ENCODE data around the gene SLC38A3. TPM values are rescaled to one million over a fixed set of nuclear protein-coding genes. Genes with fewer than 3 reads are reported as not detected.

The SLC38A3 gene
- total RNA-seq, 4 donors from 2014 or later: not detected

DNA sequence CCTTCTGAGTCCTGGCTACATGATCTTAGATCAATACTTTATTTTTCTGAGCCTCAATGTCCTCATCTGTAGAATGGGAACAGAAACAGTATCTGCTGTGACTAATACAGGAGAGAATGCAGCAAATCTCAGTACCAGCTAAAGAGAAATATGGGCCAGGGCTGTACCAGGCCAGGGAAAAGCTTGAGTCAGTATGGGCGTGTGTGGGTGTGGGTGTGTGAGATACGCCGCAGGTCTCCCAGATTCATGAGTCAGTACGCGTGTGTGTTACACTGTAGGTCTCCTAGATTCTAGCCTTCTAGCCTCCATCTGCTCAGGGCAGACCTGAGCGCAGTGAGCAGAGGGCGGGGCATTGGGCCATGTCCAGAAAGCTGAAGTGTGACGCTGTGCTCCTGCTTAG is 46.1 kb downstream of the SLC38A3 start:
- TF ChIP-seq, protein P1, sequence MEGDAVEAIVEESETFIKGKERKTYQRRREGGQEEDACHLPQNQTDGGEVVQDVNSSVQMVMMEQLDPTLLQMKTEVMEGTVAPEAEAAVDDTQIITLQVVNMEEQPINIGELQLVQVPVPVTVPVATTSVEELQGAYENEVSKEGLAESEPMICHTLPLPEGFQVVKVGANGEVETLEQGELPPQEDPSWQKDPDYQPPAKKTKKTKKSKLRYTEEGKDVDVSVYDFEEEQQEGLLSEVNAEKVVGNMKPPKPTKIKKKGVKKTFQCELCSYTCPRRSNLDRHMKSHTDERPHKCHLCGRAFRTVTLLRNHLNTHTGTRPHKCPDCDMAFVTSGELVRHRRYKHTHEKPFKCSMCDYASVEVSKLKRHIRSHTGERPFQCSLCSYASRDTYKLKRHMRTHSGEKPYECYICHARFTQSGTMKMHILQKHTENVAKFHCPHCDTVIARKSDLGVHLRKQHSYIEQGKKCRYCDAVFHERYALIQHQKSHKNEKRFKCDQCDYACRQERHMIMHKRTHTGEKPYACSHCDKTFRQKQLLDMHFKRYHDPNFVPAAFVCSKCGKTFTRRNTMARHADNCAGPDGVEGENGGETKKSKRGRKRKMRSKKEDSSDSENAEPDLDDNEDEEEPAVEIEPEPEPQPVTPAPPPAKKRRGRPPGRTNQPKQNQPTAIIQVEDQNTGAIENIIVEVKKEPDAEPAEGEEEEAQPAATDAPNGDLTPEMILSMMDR (IDR thresholded peaks at IDR 0.05; ENCODE audit: low read depth): no peak

DNA sequence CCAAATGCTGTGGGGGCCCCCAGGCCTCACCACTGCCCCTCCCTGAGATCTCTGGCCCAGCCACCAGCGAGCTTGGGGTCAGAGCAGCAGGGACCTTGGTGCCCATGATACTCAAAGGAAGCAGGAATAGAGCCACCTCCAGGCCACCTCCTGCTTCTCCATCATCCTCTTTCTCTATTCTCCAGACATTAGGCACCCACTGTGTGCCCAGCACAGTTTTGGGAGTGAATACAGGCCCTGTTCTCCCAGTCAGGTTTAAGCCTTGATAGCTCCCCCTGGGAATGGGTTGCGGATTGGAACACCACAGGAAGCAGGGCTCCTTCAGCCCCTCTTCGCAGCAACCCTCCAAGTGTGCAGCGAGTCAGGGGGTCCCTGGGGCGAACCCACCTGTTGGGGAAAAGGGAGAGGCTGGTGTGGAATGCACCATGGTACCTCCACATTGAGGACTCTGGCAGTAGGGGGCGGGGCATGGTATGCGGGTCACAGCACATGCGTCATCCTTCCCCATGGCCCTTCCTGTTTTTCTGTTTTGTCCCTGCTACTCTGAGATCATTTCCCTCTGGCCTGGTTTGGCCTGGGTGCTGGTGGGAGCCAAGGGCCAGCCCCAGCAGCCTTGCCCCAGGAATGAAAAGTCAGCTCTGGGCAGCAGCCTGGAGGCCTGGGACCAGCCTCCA is 49.6 kb downstream of the SLC38A3 start:
- TF ChIP-seq, protein P1 (IDR thresholded peaks at IDR 0.05; ENCODE audit: low read depth): no peak

DNA sequence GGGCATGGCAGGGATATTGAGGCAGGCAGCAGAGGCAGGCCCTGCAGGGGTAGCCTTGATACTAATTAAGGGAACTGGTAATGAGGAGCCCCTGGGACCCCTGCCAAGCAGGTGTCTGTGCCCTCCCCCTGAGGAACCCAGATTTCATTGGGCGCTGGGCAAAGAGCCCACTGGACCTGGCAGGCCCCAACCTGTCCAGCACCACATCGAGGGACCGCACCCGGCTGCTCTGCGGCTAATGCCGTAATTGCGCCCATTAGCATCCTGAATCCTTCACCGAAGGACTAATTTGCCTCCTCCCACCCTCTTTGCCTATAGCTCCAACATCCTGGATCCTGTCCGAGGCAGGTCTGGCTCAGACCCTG is 50.2 kb downstream of the SLC38A3 start:
- TF ChIP-seq, protein P1 (IDR thresholded peaks at IDR 0.05; ENCODE audit: low read depth): no peak

DNA sequence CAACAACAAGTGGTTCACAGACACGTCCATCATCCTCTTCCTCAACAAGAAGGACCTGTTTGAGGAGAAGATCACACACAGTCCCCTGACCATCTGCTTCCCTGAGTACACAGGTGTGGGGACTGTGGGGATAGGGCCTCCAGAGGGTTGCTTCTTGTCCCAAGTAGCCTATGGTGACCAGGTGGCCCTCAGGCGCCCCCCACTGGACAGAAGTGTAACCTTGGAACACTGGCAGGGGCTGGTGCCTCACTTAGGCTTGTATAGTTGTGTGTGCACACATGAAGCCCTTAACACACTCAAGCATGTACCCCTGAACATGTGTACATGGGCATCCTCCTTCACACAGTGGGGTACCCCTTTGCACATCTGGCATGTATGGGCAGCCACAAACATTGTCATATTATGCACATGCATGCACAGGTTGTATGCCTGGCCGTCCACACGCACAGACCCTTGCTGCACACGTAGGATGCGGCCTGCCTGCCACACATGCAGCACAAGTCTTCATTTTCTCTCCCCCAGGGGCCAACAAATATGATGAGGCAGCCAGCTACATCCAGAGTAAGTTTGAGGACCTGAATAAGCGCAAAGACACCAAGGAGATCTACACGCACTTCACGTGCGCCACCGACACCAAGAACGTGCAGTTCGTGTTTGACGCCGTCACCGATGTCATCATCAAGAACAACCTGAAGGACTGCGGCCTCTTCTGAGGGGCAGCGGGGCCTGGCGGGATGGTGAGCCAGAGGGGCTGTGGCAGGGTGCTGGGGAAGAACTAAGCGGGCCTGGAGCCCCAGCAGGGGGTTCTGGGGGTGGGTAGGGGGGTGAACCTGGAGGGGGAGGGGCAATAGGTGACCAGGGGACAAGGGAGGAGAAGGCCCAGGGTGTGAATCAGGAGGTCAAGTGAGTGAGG is 52.2 kb downstream of the SLC38A3 start:
- TF ChIP-seq, protein P1 (IDR thresholded peaks at IDR 0.05; ENCODE audit: low read depth): no peak

DNA sequence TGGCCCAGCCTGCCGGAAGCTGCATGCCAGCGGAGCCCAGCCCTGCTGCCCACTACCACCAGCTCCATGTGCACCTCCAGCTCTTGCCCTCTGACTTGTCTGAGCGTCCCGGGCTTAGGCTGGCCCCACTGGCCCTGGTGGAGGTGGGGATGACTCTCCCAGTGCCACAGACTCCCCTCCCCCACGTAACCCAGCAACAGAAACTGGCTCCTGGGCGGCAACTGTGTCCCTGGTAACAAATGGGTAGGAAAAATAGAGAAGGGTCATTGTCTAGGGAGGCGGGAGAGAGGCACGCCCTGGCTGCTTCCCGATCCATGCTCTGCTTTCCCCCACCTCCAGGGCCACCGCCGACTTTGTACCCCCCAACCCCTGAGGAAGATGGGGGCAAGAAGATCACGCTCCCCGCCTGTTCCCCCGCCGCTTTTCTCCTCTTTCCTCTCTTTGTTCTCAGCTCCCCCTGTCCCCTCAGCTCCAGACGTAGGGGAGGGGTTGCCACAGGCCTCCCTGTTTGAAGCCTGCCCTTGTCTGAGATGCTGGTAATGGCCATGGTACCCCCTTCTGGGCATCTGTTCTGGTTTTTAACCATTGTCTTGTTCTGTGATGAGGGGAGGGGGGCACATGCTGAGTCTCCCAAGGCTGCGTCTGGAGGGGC is 53.1 kb downstream of the SLC38A3 start:
- TF ChIP-seq, protein P1 (IDR thresholded peaks at IDR 0.05; ENCODE audit: low read depth): no peak

DNA sequence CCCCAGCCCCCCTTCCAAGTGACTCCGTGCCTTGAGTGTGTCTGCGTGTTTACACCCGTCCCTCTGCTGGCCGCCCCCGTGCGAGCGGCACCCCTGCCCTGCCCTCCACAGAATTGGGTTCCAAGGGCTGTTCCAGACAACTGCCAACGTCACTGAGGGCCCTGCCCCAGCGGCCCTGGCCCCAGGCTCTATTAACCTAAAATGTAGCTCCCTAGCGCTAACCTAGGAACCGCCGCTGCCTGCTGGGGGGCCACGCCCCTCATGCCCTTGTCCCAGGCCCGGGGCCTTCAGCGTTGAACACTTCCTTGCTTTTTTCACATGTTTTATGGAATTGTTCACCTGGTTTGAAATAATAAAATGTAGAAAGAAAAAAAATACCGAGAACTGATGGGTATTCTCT is 53.9 kb downstream of the SLC38A3 start:
- TF ChIP-seq, protein P1 (IDR thresholded peaks at IDR 0.05; ENCODE audit: low read depth): no peak

Measured in subcutaneous adipose tissue (tissue), 4 donors.